Epithelial cell of esophagus (primary cell): ENCODE results near the gene SIKE1.

Experiments used
- DNase-seq: peaks from one replicate; pipeline ENCODE4 v3.0.0; 2010; ENCODE audit warnings: low read depth
- H3K4me3 ChIP-seq: 2 replicates; pipeline ENCODE4 v1.5.1; 2011; ENCODE audit warnings: mild to moderate bottlenecking, low read length, control low read depth
- TF ChIP-seq, protein P1 (sequence below): IDR thresholded peaks from 2 replicates; pipeline ENCODE4 v1.5.1; 2011; ENCODE audit warnings: low read depth, mild to moderate bottlenecking, low read length, control low read depth, inconsistent platforms; ENCODE audit not compliant: insufficient read depth; ENCODE audit errors: missing control alignments

The SIKE1 gene

DNA sequence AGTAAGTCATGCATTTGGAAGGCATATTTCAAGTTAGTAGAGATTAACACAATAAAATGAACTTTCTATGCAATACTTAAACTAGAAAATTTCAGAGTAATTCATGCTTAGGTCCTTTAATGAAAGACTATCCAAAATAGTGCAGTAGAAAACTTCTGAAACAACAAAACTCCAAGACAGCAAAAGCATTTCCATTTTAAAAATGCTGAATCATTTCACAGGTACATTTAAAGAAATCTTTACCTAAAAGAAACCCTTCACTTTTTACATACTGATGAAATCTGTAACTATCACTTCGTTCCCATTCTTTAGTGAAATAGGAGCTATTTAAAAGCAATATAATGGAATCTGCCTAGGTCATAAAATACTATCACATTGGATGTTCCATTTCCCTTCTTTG is 40.2 kb downstream of the SIKE1 start:
- TF ChIP-seq, protein P1, sequence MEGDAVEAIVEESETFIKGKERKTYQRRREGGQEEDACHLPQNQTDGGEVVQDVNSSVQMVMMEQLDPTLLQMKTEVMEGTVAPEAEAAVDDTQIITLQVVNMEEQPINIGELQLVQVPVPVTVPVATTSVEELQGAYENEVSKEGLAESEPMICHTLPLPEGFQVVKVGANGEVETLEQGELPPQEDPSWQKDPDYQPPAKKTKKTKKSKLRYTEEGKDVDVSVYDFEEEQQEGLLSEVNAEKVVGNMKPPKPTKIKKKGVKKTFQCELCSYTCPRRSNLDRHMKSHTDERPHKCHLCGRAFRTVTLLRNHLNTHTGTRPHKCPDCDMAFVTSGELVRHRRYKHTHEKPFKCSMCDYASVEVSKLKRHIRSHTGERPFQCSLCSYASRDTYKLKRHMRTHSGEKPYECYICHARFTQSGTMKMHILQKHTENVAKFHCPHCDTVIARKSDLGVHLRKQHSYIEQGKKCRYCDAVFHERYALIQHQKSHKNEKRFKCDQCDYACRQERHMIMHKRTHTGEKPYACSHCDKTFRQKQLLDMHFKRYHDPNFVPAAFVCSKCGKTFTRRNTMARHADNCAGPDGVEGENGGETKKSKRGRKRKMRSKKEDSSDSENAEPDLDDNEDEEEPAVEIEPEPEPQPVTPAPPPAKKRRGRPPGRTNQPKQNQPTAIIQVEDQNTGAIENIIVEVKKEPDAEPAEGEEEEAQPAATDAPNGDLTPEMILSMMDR = no peak
- DNase-seq = no peak
- no peak overlapping the region for H3K4me3 ChIP-seq

DNA sequence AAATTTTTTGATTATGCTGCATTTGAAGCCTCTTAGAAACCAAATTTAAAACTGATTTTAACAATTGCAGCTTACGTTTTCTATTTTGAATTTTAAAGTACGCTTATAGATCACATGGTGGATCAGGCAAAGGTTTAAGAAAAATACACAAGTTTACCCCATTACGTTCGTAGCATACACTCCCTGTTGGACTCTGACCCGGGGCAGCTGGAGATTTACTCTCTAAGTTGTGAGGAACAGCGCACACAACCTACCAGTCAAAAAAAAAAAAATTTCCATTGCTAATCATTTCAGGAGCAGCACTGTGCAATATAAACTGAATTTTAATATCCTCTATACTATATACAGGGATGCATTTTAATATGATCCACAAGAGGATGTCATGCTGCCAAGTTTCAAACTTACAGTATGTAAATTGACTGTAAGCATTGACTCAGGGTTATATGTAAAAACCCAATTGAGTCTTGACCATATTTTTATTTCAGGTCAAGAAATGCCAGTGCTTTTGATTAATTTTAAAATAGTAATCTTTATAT is 43.1 kb downstream of the SIKE1 start:
- TF ChIP-seq, protein P1 = no peak
- DNase-seq = no peak
- no peak overlapping the region for H3K4me3 ChIP-seq

DNA sequence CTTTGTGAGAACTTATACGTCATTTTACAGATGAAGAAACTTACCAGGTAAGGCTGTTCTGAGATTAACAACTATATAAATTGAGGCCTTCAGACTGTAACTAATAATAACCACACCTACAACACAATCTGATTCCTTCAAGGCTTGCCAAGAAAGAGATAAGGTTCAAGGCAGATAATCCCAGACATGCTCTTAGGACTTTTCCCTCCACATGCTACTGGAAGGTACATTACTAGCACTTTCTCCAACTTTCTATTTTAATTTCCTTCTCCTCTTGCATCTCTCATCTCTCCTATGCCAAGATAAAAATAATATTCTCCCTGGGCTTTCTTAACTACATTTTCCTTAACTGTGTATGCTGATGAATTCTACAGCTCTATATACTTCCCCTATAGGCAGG is 45.0 kb downstream of the SIKE1 start:
- TF ChIP-seq, protein P1 = no peak
- DNase-seq = no peak
- H3K4me3 ChIP-seq = no peak overlapping the region

DNA sequence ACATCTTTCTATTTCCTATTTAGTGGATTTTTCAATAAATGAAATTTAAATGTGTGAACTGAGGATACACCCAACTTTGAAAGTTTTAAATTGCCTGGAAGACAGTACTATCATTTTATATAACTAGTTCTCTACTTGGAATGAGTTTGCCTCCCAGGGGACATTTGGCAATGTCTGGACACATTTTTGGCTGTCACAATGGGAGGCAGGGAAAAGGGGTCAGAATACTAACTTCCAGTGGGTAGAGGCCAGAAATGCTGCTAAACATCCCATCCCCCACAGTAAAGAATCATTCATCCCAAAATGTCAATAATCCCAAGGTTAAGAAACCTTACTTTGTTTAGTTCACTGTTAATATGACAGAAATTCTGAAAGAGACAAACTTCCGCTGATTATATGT is 50.7 kb downstream of the SIKE1 start:
- TF ChIP-seq, protein P1 = no peak
- H3K4me3 ChIP-seq = no peak overlapping the region
- no peak for DNase-seq

DNA sequence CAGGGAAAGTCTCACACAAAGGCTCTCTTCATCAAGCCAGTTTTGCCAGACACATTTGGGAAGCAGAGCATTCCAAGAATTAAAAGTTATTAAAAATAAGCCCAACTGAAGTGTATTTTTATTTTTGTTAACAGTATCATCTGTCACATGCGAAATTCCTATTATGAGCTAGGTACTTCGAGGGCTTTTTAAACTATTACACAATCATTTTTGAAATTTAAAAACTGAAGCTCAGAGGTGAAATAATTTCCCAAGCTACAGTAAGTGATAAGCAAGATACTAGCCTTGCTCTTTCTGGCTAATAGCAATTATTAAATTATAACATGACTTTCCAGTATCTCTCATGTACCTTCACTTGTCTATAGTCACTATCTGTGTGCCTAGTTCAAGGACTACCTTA is 51.9 kb downstream of the SIKE1 start:
- no peak for DNase-seq
- TF ChIP-seq, protein P1 = no peak
- H3K4me3 ChIP-seq = no peak overlapping the region

DNA sequence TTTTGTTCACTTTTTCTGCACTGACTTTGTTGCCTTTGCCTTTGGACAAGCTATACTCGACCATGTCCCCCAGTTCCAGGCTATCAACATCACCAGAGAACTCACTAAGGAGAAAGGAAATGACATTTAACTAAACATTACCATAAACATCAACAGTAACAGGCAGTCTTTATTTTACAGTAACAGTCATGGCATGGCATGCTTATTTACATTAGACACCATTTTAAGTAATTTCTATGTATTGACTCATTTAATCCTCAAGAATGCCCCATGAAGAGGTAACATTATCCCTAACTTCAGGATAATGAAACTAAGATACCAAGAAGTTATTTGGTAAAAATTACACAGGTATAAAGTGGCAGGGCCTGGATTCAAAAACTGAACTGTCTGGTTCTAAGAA is 55.3 kb downstream of the SIKE1 start:
- TF ChIP-seq, protein P1 = no peak
- no peak overlapping the region for H3K4me3 ChIP-seq
- no peak for DNase-seq

DNA sequence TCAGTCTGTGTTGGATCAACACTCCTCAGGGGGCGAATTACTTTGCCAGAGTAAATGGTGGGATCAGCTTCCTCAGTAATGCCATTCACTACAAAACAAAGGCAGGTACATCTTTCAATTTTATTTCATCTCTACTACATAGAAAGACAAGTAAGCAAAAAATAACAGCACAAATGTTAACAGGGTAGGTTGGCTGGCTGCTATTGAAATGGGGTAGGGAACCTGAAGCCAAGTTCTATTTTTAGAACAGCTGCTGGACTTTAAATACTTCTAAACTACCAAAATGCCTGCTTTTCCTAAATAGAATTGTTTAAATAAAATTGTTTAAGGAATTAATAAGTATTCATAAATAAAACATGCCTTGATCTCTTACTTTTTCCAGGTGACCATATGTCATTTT is 56.6 kb downstream of the SIKE1 start:
- H3K4me3 ChIP-seq = no peak overlapping the region
- TF ChIP-seq, protein P1 = no peak
- no peak for DNase-seq
